Thyroid gland (tissue), 4 donors: ENCODE measurements around the gene WDR54. TPM values are rescaled to one million over a fixed set of nuclear protein-coding genes. Genes with fewer than 3 reads are reported as not detected.

Experiments
- DNase-seq, 2 donors: peaks; one replicate each; pipeline ENCODE4 v3.0.0-alpha.2; 2019
- H3K27ac ChIP-seq, 3 donors: fragments of 200-600 bp; sonication (generic); 1 replicate in 2 of 3; 2 replicates in 1 of 3; pipeline ENCODE4 v1.5.1; 2016 to 2019; ENCODE audit warnings: mild to moderate bottlenecking in 1 of 3, moderate library complexity in 1 of 3
- H3K27me3 ChIP-seq: fragments of 200-600 bp; sonication (generic); one replicate; pipeline ENCODE4 v1.5.1; 2019
- H3K36me3 ChIP-seq, 2 donors: fragments of 200-600 bp; sonication (generic); one replicate each; pipeline ENCODE4 v1.5.1; 2016 to 2019
- H3K4me1 ChIP-seq, 2 donors: fragments of 200-600 bp; sonication (generic); one replicate each; pipeline ENCODE4 v1.5.1; 2017 to 2019
- H3K4me3 ChIP-seq, 3 donors: fragments of 200-600 bp; sonication (generic); replicated peaks in 1 of 3; 1 replicate in 2 of 3; 2 replicates in 1 of 3; pipeline ENCODE4 v1.5.1; 2016; ENCODE audit warnings: mild to moderate bottlenecking in 1 of 3
- H3K9me3 ChIP-seq: fragments of 200-600 bp; sonication (generic); one replicate; pipeline ENCODE4 v1.5.1; 2017
- CTCF ChIP-seq, 6 experiments: fragments of 200-600 bp in 3 of 6; fragments of 450-650 bp in 3 of 6; sonication (generic) in 3 of 6; IDR thresholded peaks; one replicate each; pipeline ENCODE4 v1.5.1; 2016 to 2019; ENCODE audit warnings: antibody characterized with exemption in 6 of 6, mild to moderate bottlenecking in 2 of 6, inconsistent platforms in 1 of 6, moderate library complexity in 1 of 6
- POLR2A ChIP-seq, 2 donors: fragments of 450-650 bp; IDR thresholded peaks; one replicate each; pipeline ENCODE4 v1.6.1; 2017; ENCODE audit warnings: antibody characterized with exemption in 2 of 2, mild to moderate bottlenecking in 2 of 2, moderate library complexity in 1 of 2
- WGBS, 2 donors: methylation state at CpG; one replicate each; pipeline ENCODE4 v1.1.5; 2017; 5-methylcytosine and 5-hydroxymethylcytosine counted together
- intact Hi-C: fragments of 100-400 bp; cut with DNase I; formaldehyde crosslinking; loops from one replicate; pipeline ENCODE4 v1.15.1; 2023
- total RNA-seq, 4 donors: library from RNA; depleted of rRNA; stranded (reverse); fragments of >200 nt; gene quantifications; one replicate each; pipeline ENCODE4 v1.2.3, GENCODE V29; 2016

The WDR54 gene
- total RNA-seq, 4 donors from 2014 or later, result 6.5 to 19.3 (median 13.6) TPM

- no peak for DNase-seq
- TF ChIP-seq CTCF (IDR thresholded peaks at IDR 0.05), result no peak
- no peak for TF ChIP-seq POLR2A (IDR thresholded peaks at IDR 0.05)
- Histone ChIP-seq H3K4me1 (peaks cover 19 to 32% of the 10 kb centered on the region in 2 donors), H3K4me3 (no peak overlapping the region), H3K36me3 (peaks cover 7 to 12% of the 10 kb centered on the region in 2 donors), H3K27ac (no peak overlapping the region), H3K9me3 (no peaks in the 10 kb centered on the region), H3K27me3 (no peaks in the 10 kb centered on the region)
- intact Hi-C loops, result no loop called here
- 90 to 93% methylated on average over 3 of the region's 3 CpGs for WGBS, 2 donors
These were observed 39.8 kb upstream of the WDR54 start for GRCh38 chr2:74381751-74382150.

- H3K4me1 ChIP-seq, result peaks cover 19 to 39% of the 10 kb centered on the region in 2 donors
- H3K27me3 ChIP-seq, result no peaks in the 10 kb centered on the region
- H3K36me3 ChIP-seq, result no peaks in the 10 kb centered on the region
- H3K4me3 ChIP-seq, result no peak overlapping the region
- WGBS, 2 donors, result 38 to 41% methylated on average over 1 of the region's 1 CpG
- TF ChIP-seq POLR2A (IDR thresholded peaks at IDR 0.05) (no peak), CTCF (IDR thresholded peaks at IDR 0.05) (no peak)
- no peak overlapping the region for H3K27ac ChIP-seq
- intact Hi-C loops, result no loop called here
- no peak for DNase-seq
- no peaks in the 10 kb centered on the region for H3K9me3 ChIP-seq
These were observed 38.3 kb upstream of the WDR54 start for GRCh38 chr2:74383254-74383653.

GRCh38 chr2:74384051-74384450, 37.5 kb upstream of the WDR54 start:
- no peak overlapping the region for H3K27ac ChIP-seq
- H3K4me1 ChIP-seq, result peaks cover 19 to 38% of the 10 kb centered on the region in 2 donors
- no peaks in the 10 kb centered on the region for H3K9me3 ChIP-seq

GRCh38 chr2:74385396-74385795, 36.1 kb upstream of the WDR54 start:
- 79 to 86% methylated on average over 8 of the region's 8 CpGs for WGBS, 2 donors
- no peak overlapping the region for H3K4me3 ChIP-seq
- no peak for DNase-seq
- H3K27me3 ChIP-seq, result no peaks in the 10 kb centered on the region
- H3K4me1 ChIP-seq, result peaks cover 18 to 38% of the 10 kb centered on the region in 2 donors
- intact Hi-C loops, result no loop called here
- no peak overlapping the region for H3K27ac ChIP-seq
- no peaks in the 10 kb centered on the region for H3K36me3 ChIP-seq
- TF ChIP-seq CTCF (IDR thresholded peaks at IDR 0.05) (no peak), POLR2A (IDR thresholded peaks at IDR 0.05) (no peak)
- H3K9me3 ChIP-seq, result no peaks in the 10 kb centered on the region

More at GRCh38 chr2:74384051-74384450, 37.5 kb upstream of the WDR54 start:
- no peak for TF ChIP-seq CTCF (IDR thresholded peaks at IDR 0.05)
- TF ChIP-seq POLR2A (IDR thresholded peaks at IDR 0.05), result no peak
- no peaks in the 10 kb centered on the region for H3K36me3 ChIP-seq
- intact Hi-C loops, result no loop called here
- DNase-seq, result no peak
- H3K4me3 ChIP-seq, result no peak overlapping the region
- H3K27me3 ChIP-seq, result no peaks in the 10 kb centered on the region
- 83 to 91% methylated on average over 3 of the region's 3 CpGs for WGBS, 2 donors

- intact Hi-C loops, result no loop called here
- no peak for TF ChIP-seq CTCF (IDR thresholded peaks at IDR 0.05)
- no peak for TF ChIP-seq POLR2A (IDR thresholded peaks at IDR 0.05)
- no peak for DNase-seq
- 84 to 90% methylated on average over 1 of the region's 1 CpG for WGBS, 2 donors
- no peaks in the 10 kb centered on the region for H3K27me3 ChIP-seq
- no peaks in the 10 kb centered on the region for H3K36me3 ChIP-seq
- no peak overlapping the region for H3K4me3 ChIP-seq
- H3K4me1 ChIP-seq, result peaks cover 23 to 34% of the 10 kb centered on the region in 2 donors
- H3K9me3 ChIP-seq, result no peaks in the 10 kb centered on the region
- H3K27ac ChIP-seq, result no peak overlapping the region
These were observed 34.2 kb upstream of the WDR54 start for GRCh38 chr2:74387346-74387745.
